ENCODE data around the gene PRKN.
"Not testable (repeated sequence)": the region's sequence is repeated elsewhere in the genome, so short reads cannot be mapped to it uniquely, and the experiment has no call there.

GRCh38 chr6:161861061-161861460 lies 866.5 kb downstream of the PRKN start:
- TF ChIP-seq CTCF, POLR2A (IDR thresholded peaks at IDR 0.05): not testable (repeated sequence)
